GM12872 (cell line): ENCODE measurements around the gene MAP3K21.
A peak's percentile ranks its signal among the peaks of the same experiment; 100 is the strongest.

ENCODE experiments used
- TF ChIP-seq, protein P1 (sequence below): IDR thresholded peaks from 3 replicates; pipeline ENCODE4 v1.5.1; 2011; ENCODE audit warnings: low read depth, mild to moderate bottlenecking, low read length, moderate library complexity; ENCODE audit not compliant: insufficient read depth

The MAP3K21 gene

DNA sequence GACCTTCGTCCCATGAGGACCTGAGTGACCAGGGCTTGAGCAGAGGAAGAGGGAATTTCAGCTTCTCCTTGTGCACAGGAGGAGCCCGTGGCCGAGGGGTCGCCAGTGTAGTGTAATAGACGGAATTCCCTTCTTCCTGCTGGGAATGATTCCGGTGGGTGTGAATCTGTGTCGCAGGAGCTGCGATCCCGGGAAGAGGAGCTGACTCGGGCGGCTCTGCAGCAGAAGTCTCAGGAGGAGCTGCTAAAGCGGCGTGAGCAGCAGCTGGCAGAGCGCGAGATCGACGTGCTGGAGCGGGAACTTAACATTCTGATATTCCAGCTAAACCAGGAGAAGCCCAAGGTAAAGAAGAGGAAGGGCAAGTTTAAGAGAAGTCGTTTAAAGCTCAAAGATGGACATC is 34.4 kb downstream of the MAP3K21 start:
- TF ChIP-seq, protein P1, sequence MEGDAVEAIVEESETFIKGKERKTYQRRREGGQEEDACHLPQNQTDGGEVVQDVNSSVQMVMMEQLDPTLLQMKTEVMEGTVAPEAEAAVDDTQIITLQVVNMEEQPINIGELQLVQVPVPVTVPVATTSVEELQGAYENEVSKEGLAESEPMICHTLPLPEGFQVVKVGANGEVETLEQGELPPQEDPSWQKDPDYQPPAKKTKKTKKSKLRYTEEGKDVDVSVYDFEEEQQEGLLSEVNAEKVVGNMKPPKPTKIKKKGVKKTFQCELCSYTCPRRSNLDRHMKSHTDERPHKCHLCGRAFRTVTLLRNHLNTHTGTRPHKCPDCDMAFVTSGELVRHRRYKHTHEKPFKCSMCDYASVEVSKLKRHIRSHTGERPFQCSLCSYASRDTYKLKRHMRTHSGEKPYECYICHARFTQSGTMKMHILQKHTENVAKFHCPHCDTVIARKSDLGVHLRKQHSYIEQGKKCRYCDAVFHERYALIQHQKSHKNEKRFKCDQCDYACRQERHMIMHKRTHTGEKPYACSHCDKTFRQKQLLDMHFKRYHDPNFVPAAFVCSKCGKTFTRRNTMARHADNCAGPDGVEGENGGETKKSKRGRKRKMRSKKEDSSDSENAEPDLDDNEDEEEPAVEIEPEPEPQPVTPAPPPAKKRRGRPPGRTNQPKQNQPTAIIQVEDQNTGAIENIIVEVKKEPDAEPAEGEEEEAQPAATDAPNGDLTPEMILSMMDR, result no peak

DNA sequence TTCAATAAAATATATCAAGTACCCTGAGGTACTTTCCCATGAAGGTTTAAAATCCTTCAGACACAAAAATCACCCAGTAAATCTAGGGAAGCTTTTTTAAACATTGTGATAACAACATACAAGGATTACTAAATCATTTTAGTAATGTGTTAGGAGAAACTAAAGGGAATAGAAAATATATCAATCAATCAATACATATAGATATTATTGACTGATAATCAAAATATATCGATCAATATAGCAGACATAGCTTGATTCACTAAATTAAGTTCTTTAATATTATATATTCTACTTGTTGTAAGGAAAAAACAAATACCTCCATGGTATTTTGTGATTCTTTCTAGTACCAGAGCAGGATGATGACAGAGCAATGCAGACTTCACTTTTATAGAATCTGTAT is 35.2 kb downstream of the MAP3K21 start:
- TF ChIP-seq, protein P1, result no peak

DNA sequence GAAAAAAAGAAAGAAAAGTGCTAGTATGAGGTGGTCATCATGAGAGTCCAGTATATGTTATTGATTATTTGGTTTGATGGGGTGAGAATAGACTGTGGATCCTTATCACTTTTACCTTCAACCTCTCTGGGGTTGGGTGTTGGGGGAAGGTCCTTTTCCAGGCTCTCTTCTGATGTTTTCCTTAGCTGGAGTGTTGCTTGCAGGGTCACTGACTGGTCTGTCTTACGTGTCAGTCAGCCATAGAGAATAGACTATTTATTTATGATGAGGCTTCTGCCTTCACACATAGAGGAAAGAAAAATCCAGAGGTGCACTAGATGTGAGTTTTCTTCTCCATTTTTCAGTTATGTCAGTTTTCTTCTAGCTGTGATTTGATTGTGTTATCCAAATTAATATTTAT is 36.5 kb downstream of the MAP3K21 start:
- TF ChIP-seq, protein P1, result no peak

DNA sequence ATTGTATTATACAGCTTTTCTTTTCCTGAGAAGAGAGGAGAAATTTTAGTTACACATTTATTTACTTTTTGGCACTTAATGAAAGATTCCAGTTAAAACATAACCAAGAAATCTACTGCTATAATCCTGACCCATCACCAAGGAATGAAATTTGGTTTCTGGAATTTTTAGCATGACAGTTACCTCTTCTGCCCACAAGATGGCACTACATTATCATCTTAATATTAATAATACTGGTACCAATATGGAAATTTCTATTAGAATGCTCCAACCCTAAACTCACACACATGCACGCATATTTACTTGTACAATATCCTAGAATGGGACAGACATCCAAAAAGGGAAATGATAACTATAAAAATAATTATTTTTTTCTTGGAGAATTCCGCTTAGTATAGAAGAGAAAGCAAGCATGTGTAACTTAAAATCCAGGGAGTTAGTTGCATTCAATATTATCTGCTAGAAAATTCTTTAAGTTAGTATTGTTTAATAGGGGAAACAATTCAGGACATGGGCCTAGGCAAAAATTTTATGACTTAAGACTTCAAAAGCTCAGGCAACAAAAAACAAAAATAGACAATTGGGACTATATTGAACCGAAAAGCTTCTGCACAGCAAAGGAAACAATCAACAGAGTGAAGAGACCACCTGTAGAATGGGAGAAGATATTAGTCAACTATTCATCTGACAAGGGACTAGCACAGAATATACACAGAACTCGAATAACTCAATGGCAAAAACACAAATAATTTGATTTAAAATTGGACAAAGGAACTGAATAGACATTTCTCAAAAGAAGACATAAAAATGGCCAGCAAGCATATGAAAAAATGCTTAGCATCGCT is 37.4 kb downstream of the MAP3K21 start:
- TF ChIP-seq, protein P1, result peak; percentile 59

DNA sequence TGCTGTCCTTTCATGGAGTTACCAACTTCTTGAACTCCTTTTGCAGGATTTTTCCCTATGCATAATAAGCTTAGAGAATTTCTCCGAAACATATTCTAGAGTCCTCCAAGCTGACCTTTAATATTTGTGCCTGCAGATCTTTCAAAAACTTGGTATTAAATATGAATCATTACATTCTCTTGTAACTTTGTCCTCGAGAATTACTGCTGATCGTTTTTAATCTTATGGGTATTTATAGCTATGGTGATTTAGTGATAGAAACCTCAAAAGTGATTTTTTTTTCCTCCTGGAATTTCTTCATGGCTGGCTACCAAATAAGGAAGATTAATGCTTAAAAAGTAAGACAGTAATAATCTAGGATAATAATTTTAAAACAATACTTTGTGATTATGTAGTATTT is 39.1 kb downstream of the MAP3K21 start:
- TF ChIP-seq, protein P1, result no peak

DNA sequence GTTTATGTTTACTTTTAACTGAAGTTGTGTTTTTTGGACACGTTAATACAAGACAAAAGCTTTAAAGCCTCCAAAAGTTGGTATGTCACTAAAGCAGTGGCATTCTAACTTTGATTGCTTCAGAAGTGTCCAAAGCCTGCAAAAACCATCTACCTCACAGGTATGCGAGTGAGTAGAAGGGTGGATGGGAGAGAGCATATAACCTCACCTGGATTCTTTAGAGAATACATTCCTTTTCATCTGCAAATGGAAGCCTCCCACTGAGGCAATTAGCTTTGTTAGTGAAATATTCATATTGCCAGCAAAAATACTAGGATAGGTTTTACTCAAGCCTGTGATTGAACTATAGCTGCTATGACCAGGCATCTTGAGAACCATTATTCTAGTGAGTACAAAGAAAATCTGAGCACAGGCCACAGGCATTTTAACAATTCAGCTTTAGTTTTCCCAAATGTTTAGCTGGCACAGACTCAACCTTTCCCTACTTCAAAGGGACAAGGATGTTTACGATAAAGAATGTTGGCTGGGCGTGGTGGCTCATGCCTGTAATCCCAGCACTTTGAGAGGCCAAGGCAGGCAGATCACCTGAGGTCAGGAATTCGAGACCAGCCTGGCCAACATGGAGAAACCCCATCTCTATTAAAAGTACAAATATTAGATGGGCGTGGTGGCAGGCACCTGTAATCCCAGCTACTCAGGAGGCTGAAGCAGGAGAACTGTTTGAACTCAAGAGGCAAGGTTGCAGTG is 39.7 kb downstream of the MAP3K21 start:
- TF ChIP-seq, protein P1, result no peak

DNA sequence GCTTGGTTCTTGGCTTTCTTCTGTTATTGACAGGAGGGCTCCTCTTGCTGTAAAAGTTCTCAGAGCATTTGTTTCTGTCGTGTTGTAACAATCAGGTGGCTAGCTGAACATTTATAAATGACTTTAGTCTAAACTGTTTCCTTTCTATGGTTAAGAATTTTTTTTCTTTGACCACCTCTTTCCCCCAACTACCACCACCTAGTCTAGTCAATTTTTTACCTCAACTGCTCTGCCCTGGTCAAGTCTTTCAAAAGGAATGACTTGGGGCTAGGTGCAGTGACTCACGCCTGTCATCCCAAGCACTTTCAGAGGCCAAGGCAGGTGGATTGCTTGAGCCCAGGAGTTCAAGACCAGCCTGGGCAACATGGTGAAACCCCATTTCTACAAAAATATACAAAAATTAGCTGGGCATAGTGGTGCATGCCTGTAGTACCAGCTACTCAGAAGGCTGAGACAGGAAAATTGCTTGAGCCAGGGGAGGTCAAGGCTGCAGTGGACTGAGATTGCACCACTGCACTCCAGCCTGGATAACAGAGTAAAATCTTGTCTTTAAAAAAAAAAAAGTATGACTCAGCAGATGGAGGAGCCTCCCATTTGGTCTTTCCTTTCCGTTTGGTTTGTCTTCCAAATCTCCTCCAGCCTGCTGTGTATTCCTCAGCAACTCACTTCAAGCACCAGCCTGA is 40.7 kb downstream of the MAP3K21 start:
- TF ChIP-seq, protein P1, result no peak
